PC-3 (cell line): Measurements from ENCODE around the gene TSPAN17. TPM values are rescaled to one million over a fixed set of nuclear protein-coding genes. Genes with fewer than 3 reads are reported as not detected.

Experiments used
- ATAC-seq: fragments of 200-7000 bp; cut with Tn5 transposase; 2 replicates; pipeline ENCODE4 v1.9.1; 2020; ENCODE audit warnings: mild to moderate bottlenecking, moderate library complexity
- BruUV-seq: library from RNA; stranded (reverse); fragments of 400-500 nt; replicated peaks from 2 replicates; lab custom pipeline; 2021; lab: Mats Ljungman, UMichigan
- CTCF ChIA-PET: fragments of 300-600 bp; sonication (Branson Sonifier 250); formaldehyde crosslinking; loops from one replicate; lab custom pipeline; 2022; ENCODE audit warnings: antibody characterized with exemption; lab: Charles Lee
- POLR2A ChIA-PET: fragments of 300-600 bp; sonication (Branson Sonifier 250); formaldehyde crosslinking; loops from one replicate; lab custom pipeline; 2022; ENCODE audit warnings: antibody characterized with exemption; ENCODE audit not compliant: unreplicated experiment; lab: Charles Lee
- DNase-seq: peaks from one replicate; pipeline ENCODE4 v3.0.0-alpha.2; 2015
- H2AFZ ChIP-seq: fragments of 300-600 bp; sonication (generic); 2 replicates; pipeline ENCODE4 v1.6.0; 2016; ENCODE audit warnings: antibody characterized with exemption, low read length
- H3F3A ChIP-seq: fragments of 300-600 bp; sonication (generic); one replicate; pipeline ENCODE4 v1.6.0; 2017; ENCODE audit warnings: antibody characterized with exemption, low read length, control low read depth, mild to moderate bottlenecking; ENCODE audit not compliant: unreplicated experiment
- H3K27ac ChIP-seq: fragments of 300-600 bp; sonication (generic); 2 replicates; pipeline ENCODE4 v1.5.1; 2016; ENCODE audit warnings: mild to moderate bottlenecking, low read length
- H3K27me3 ChIP-seq: fragments of 300-600 bp; sonication (generic); 2 replicates; pipeline ENCODE4 v1.6.1; 2016; ENCODE audit warnings: low read length, mixed read lengths
- H3K36me3 ChIP-seq: fragments of 300-600 bp; sonication (generic); 2 replicates; pipeline ENCODE4 v1.6.1; 2016; ENCODE audit warnings: low read depth, mixed run types, low read length, mixed read lengths
- H3K4me1 ChIP-seq: fragments of 300-600 bp; sonication (generic); 2 replicates; pipeline ENCODE4 v1.5.1; 2016; ENCODE audit warnings: low read length; ENCODE audit not compliant: insufficient read depth
- H3K4me2 ChIP-seq: fragments of 300-600 bp; sonication (generic); 2 replicates; pipeline ENCODE4 v1.6.0; 2016; ENCODE audit warnings: low read length
- H3K4me3 ChIP-seq: fragments of 300-600 bp; sonication (generic); 2 replicates; pipeline ENCODE4 v1.5.1; 2016; ENCODE audit warnings: mild to moderate bottlenecking, low read length, mixed read lengths
- H3K79me2 ChIP-seq: fragments of 300-600 bp; sonication (generic); 2 replicates; pipeline ENCODE4 v1.6.1; 2017; ENCODE audit warnings: low read length, mixed read lengths
- H3K9ac ChIP-seq: fragments of 300-600 bp; sonication (generic); 2 replicates; pipeline ENCODE4 v1.6.0; 2016; ENCODE audit warnings: mild to moderate bottlenecking, low read length
- H3K9me2 ChIP-seq: fragments of 300-600 bp; sonication (generic); replicated peaks from 2 replicates; pipeline ENCODE4 v1.6.1; 2016; ENCODE audit warnings: mixed run types, low read length, mixed read lengths
- H3K9me3 ChIP-seq: fragments of 300-600 bp; sonication (generic); 2 replicates; pipeline ENCODE4 v1.6.1; 2016; ENCODE audit warnings: low read length, mixed read lengths
- H4K20me1 ChIP-seq: fragments of 300-600 bp; sonication (generic); 2 replicates; pipeline ENCODE4 v1.6.1; 2016; ENCODE audit warnings: low read length, mixed read lengths
- EZH2 ChIP-seq: fragments of 300-600 bp; sonication (generic); IDR thresholded peaks from one replicate; pipeline ENCODE4 v1.6.1; 2017; ENCODE audit warnings: antibody characterized with exemption, mild to moderate bottlenecking, low read length; ENCODE audit not compliant: unreplicated experiment
- EZH2phosphoT487 ChIP-seq: fragments of 300-600 bp; sonication (generic); IDR thresholded peaks from 2 replicates; pipeline ENCODE4 v1.6.1; 2018; ENCODE audit warnings: mild to moderate bottlenecking, antibody characterized with exemption, low read length, borderline replicate concordance
- intact Hi-C: fragments of 100-400 bp; cut with micrococcal nuclease; formaldehyde crosslinking; loops from 2 replicates; pipeline ENCODE4 v1.9.0; 2023
- total RNA-seq: library from RNA; depleted of rRNA; stranded (reverse); fragments of >200 nt; gene quantifications from 2 replicates; pipeline ENCODE4 v1.2.3, GENCODE V29; 2014
- TF ChIP-seq, protein P1 (sequence below): fragments of 300-600 bp; sonication (generic); conservative IDR thresholded peaks from 2 replicates; pipeline ENCODE4 v1.5.1; 2017; ENCODE audit warnings: antibody characterized with exemption, low read depth, mild to moderate bottlenecking, low read length

Gene TSPAN17
- total RNA-seq, 1 experiment from 2014 or later, result 47.3 TPM

GRCh38 chr5:176694146-176694545, 46.9 kb downstream of the TSPAN17 start:
- H3F3A ChIP-seq, result no peaks in the 10 kb centered on the region
- no peaks in the 10 kb centered on the region for H3K9me3 ChIP-seq
- no peak overlapping the region for H3K27ac ChIP-seq
- H3K9ac ChIP-seq, result no peak overlapping the region
- H3K4me1 ChIP-seq, result no peaks in the 10 kb centered on the region; the same call in 1 of the 2 replicates
- no peak overlapping the region for H3K4me2 ChIP-seq
- ChIA-PET POLR2A (no interaction called here), CTCF (no interaction called here)
- H3K79me2 ChIP-seq, result no peaks in the 10 kb centered on the region
- DNase-seq (no peak), ATAC-seq (no peak)
- intact Hi-C loops, result no loop called here
- peaks cover 31% of the 10 kb centered on the region for H3K27me3 ChIP-seq
- no peak for TF ChIP-seq EZH2phosphoT487
- TF ChIP-seq, protein P1, sequence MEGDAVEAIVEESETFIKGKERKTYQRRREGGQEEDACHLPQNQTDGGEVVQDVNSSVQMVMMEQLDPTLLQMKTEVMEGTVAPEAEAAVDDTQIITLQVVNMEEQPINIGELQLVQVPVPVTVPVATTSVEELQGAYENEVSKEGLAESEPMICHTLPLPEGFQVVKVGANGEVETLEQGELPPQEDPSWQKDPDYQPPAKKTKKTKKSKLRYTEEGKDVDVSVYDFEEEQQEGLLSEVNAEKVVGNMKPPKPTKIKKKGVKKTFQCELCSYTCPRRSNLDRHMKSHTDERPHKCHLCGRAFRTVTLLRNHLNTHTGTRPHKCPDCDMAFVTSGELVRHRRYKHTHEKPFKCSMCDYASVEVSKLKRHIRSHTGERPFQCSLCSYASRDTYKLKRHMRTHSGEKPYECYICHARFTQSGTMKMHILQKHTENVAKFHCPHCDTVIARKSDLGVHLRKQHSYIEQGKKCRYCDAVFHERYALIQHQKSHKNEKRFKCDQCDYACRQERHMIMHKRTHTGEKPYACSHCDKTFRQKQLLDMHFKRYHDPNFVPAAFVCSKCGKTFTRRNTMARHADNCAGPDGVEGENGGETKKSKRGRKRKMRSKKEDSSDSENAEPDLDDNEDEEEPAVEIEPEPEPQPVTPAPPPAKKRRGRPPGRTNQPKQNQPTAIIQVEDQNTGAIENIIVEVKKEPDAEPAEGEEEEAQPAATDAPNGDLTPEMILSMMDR, result no peak
- no peak for TF ChIP-seq EZH2
- no peaks in the 10 kb centered on the region for H3K36me3 ChIP-seq
- no TSS peak for BruUV-seq
- H4K20me1 ChIP-seq, result no peaks in the 10 kb centered on the region
- no peak overlapping the region for H3K4me3 ChIP-seq
- no peak overlapping the region for H2AFZ ChIP-seq
- no peaks in the 10 kb centered on the region for H3K9me2 ChIP-seq

DNA sequence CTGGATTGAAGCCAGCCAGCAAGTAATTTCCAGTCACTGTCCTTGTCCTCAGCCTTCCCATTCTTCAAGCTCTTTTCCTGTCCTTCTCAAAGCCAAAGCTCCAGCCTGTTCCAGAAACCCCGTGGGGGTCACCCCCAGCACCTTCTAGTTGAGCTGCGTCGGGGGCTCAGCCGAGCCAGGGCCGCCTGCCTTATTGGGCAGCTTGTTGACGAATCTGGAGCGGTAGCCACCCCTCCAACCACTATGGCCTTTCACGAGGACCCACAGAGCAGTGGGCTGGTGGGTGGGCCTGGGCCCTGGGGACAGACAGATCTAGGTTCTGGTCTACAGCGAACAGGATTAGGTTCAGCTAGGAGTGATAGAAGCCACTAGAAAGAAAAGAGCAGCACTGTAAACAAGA, 47.3 kb downstream of the TSPAN17 start:
- Histone ChIP-seq H3K9ac (no peak overlapping the region), H2AFZ (no peak overlapping the region), H4K20me1 (no peaks in the 10 kb centered on the region), H3K4me1 (no peaks in the 10 kb centered on the region; the same call in 1 of the 2 replicates), H3K27ac (no peak overlapping the region), H3K9me2 (no peaks in the 10 kb centered on the region), H3K36me3 (no peaks in the 10 kb centered on the region), H3K4me2 (no peak overlapping the region), H3F3A (no peaks in the 10 kb centered on the region), H3K79me2 (no peaks in the 10 kb centered on the region), H3K9me3 (no peaks in the 10 kb centered on the region), H3K4me3 (no peak overlapping the region), H3K27me3 (peaks cover 31% of the 10 kb centered on the region)
- ATAC-seq (no peak), DNase-seq (no peak)
- BruUV-seq, result no TSS peak
- TF ChIP-seq EZH2phosphoT487, result no peak
- no peak for TF ChIP-seq EZH2
- TF ChIP-seq, protein P1, result no peak
- CTCF ChIA-PET, result no interaction called here
- POLR2A ChIA-PET, result no interaction called here
- intact Hi-C loops, result no loop called here

GRCh38 chr5:176695073-176695472, 47.8 kb downstream of the TSPAN17 start:
- Histone ChIP-seq H3K27ac (no peak overlapping the region), H3K79me2 (no peaks in the 10 kb centered on the region), H3K4me2 (no peak overlapping the region), H3F3A (no peaks in the 10 kb centered on the region), H4K20me1 (no peaks in the 10 kb centered on the region), H2AFZ (no peak overlapping the region), H3K27me3 (peaks cover 31% of the 10 kb centered on the region), H3K9me2 (no peaks in the 10 kb centered on the region), H3K9ac (no peak overlapping the region), H3K36me3 (no peaks in the 10 kb centered on the region), H3K4me1 (no peaks in the 10 kb centered on the region; the same call in 1 of the 2 replicates), H3K9me3 (no peaks in the 10 kb centered on the region), H3K4me3 (no peak overlapping the region)
- intact Hi-C loops, result no loop called here
- TF ChIP-seq, protein P1, result no peak
- TF ChIP-seq EZH2, result no peak
- no peak for TF ChIP-seq EZH2phosphoT487
- POLR2A ChIA-PET, result no interaction called here
- no TSS peak for BruUV-seq
- CTCF ChIA-PET, result no interaction called here
- no peak for DNase-seq
- ATAC-seq, result no peak
